HepG2 (cell line): ENCODE data around the gene STYXL1. TPM values are rescaled to one million over a fixed set of nuclear protein-coding genes. Genes with fewer than 3 reads are reported as not detected.
A peak's percentile ranks its signal among the peaks of the same experiment; 100 is the strongest.

Experiments
- ATAC-seq: fragments of 200-7000 bp; cut with Tn5 transposase; 3 replicates; pipeline ENCODE4 v1.9.1; 2020; ENCODE audit warnings: mild to moderate bottlenecking, moderate library complexity
- BruUV-seq: library from RNA; stranded (reverse); fragments of 400-500 nt; replicated peaks from 2 replicates; lab custom pipeline; 2021; lab: Mats Ljungman, UMichigan
- CTCF ChIA-PET: fragments of 300-600 bp; formaldehyde crosslinking; extraction: SDS; loops from one replicate; lab custom pipeline; 2021; ENCODE audit warnings: low total read pairs, inconsistent platforms, low intra/inter-chr PET ratio; lab: Yijun Ruan, JAX
- POLR2A ChIA-PET: fragments of 350-600 bp; sonication (Branson Sonifier 250); formaldehyde crosslinking; loops from one replicate; lab custom pipeline; 2020; ENCODE audit warnings: antibody characterized with exemption, inconsistent platforms; lab: Yijun Ruan, JAX
- DNase-seq: peaks from one replicate; pipeline ENCODE4 v3.0.0-alpha.2; 2015; ENCODE audit warnings: low spot score
- FAIRE-seq: peaks from 3 replicates; lab custom pipeline; 2011; peaks lifted over from hg19 to GRCh38; lab: Jason Lieb, UNC
- H2AFZ ChIP-seq: one replicate; pipeline ENCODE4 v1.6.1; 2011; ENCODE audit warnings: low read length, inconsistent platforms
- H3K27ac ChIP-seq: fragments of 300-600 bp; 3 replicates; pipeline ENCODE4 v1.8.0; 2011; ENCODE audit warnings: mixed run types, mild to moderate bottlenecking, mixed read lengths, low read length, inconsistent platforms; ENCODE audit not compliant: insufficient read depth; ENCODE audit errors: extremely low read length
- H3K27me3 ChIP-seq, 2 experiments: fragments of 200-600 bp in 1 of 2; 2 replicates in 1 of 2; 3 replicates in 1 of 2; pipeline versions ENCODE4 v1.6.0 to v1.8.0; 2011; ENCODE audit warnings: low read length in 2 of 2, mild to moderate bottlenecking in 2 of 2, moderate library complexity in 2 of 2, inconsistent platforms in 1 of 2; ENCODE audit not compliant: insufficient read depth in 2 of 2, control insufficient read depth in 1 of 2
- H3K36me3 ChIP-seq, 2 experiments: fragments of 200-600 bp in 1 of 2; replicated peaks in 1 of 2; 2 replicates in 1 of 2; 3 replicates in 1 of 2; pipeline versions ENCODE4 v1.5.1 to v1.8.0; 2011; ENCODE audit warnings: low read length in 2 of 2, inconsistent platforms in 1 of 2; ENCODE audit not compliant: insufficient read depth in 2 of 2, control insufficient read depth in 1 of 2
- H3K4me1 ChIP-seq: 2 replicates; pipeline ENCODE4 v1.5.1; 2012; ENCODE audit warnings: low read length, inconsistent platforms; ENCODE audit not compliant: insufficient read depth
- H3K4me2 ChIP-seq: 2 replicates; pipeline ENCODE4 v1.6.0; 2011; ENCODE audit warnings: low read depth, low read length, inconsistent platforms
- H3K4me3 ChIP-seq, 3 experiments: fragments of 200-600 bp in 1 of 3; sonication (generic), shearing (Covaris generic) in 1 of 3; replicated peaks in 1 of 3; 2 replicates each; pipeline ENCODE4 v1.5.1; 2011 to 2016; ENCODE audit warnings: low read length in 3 of 3, inconsistent platforms in 2 of 3, low read depth in 2 of 3, mild to moderate bottlenecking in 2 of 3, control low read depth in 1 of 3, mixed read lengths in 1 of 3; ENCODE audit not compliant: insufficient read depth in 1 of 3
- H3K79me2 ChIP-seq: one replicate; pipeline ENCODE4 v1.6.1; 2011; ENCODE audit warnings: low read length, inconsistent platforms; ENCODE audit not compliant: insufficient read depth
- H3K9ac ChIP-seq: 2 replicates; pipeline ENCODE4 v1.6.0; 2011; ENCODE audit warnings: mild to moderate bottlenecking, low read depth, low read length, inconsistent platforms; ENCODE audit not compliant: insufficient read depth
- H3K9me3 ChIP-seq: 2 replicates; pipeline ENCODE4 v1.5.1; 2012; ENCODE audit warnings: mild to moderate bottlenecking, low read length
- H4K20me1 ChIP-seq: 2 replicates; pipeline ENCODE4 v1.6.0; 2011; ENCODE audit warnings: inconsistent platforms, mild to moderate bottlenecking, low read length, moderate library complexity; ENCODE audit not compliant: insufficient read depth
- ASH2L ChIP-seq: fragments of 300-600, 200-600 bp; sonication (generic); IDR thresholded peaks from 2 replicates; pipeline ENCODE4 v1.7.0; 2017; ENCODE audit warnings: low read depth, mild to moderate bottlenecking, moderate library complexity, mixed read lengths, low read length; ENCODE audit not compliant: insufficient read length
- REST ChIP-seq, 2 experiments: IDR thresholded peaks; 2 replicates each; pipeline ENCODE4 v1.6.1; 2011 to 2012; ENCODE audit warnings: low read length in 2 of 2, borderline replicate concordance in 1 of 2, low read depth in 1 of 2, mild to moderate bottlenecking in 1 of 2, moderate library complexity in 1 of 2
- SOX5 ChIP-seq: IDR thresholded peaks from 2 replicates; pipeline ENCODE4 v1.6.1; 2016; ENCODE audit warnings: borderline replicate concordance
- TFDP2 ChIP-seq: sonication (generic); formaldehyde crosslinking; IDR thresholded peaks from 2 replicates; pipeline ENCODE4 v1.4.0; 2020; ENCODE audit warnings: missing genetic modification reagents
- ZNF446 ChIP-seq: sonication (generic); formaldehyde crosslinking; IDR thresholded peaks from 2 replicates; pipeline ENCODE4 v1.5.0; 2020; ENCODE audit warnings: mild to moderate bottlenecking, missing genetic modification reagents
- ZNF646 ChIP-seq: sonication (generic); formaldehyde crosslinking; IDR thresholded peaks from 2 replicates; pipeline ENCODE4 v1.9.0; 2021; ENCODE audit warnings: mild to moderate bottlenecking, missing genetic modification reagents
- WGBS: methylation state at CpG from one replicate; pipeline ENCODE4 v1.1.6; 2017; ENCODE audit warnings: low lambda C conversion rate; 5-methylcytosine and 5-hydroxymethylcytosine counted together
- in situ Hi-C: cut with HindIII; loops from 2 replicates; pipeline ENCODE4 v1.10.0; 2017; ENCODE audit warnings: low pct_unique_long_range_greater_than_20kb; ENCODE audit not compliant: extremely low pct_ligation_motif_present
- intact Hi-C: fragments of 100-400 bp; cut with micrococcal nuclease; formaldehyde crosslinking; loops from one replicate; pipeline ENCODE4 v1.10.0; 2022; ENCODE audit not compliant: unreplicated experiment
- polyA plus RNA-seq, 8 experiments: library from polyadenylated mRNA; depleted of rRNA in 3 of 8; stranded (reverse) in 7 of 8; unstranded in 1 of 8; fragments of >200 nt; fragmentation: Illumina TruSeq in 4 of 8; extraction: Trizol in 4 of 8; gene quantifications; 2 replicates each; pipeline versions ENCODE4 v1.2.1 to v1.2.3, GENCODE V29; 2011 to 2016; ENCODE audit warnings: low read depth in 4 of 8, missing spikeins in 1 of 8, mixed read lengths in 1 of 8; ENCODE audit not compliant: insufficient read depth in 1 of 8
- total RNA-seq, 5 experiments: library from RNA; depleted of rRNA; stranded (reverse); fragments of >200 nt; fragmentation: Illumina TruSeq; extraction: Trizol; gene quantifications; 2 replicates each; pipeline ENCODE4 v1.2.3, GENCODE V29; 2016; ENCODE audit warnings: low read depth in 1 of 5

STYXL1 gene
- total and polyA plus RNA-seq, 2 of the 13 experiments (the other 11 are each of a cell fraction or from before 2014, with no cell fraction given) = 23.9 to 38.3 TPM

GRCh38 chr7:75994388-75995051, 53.3 kb downstream of the STYXL1 start, which contains the start of gene TMEM120A (continued):
- TF ChIP-seq ZNF646 (CRISPR knock-in tag) = no peak

GRCh38 chr7:75993689-75994387, 54.0 kb downstream of the STYXL1 start:
- ATAC-seq (peak; percentile 73), FAIRE-seq (peak; percentile 68), DNase-seq (peak; percentile 90)
- CTCF ChIA-PET = no interaction called here
- 0% methylated on average over 11 of the region's 40 CpGs for WGBS
- Histone ChIP-seq H3K27me3 (no peaks in the 10 kb centered on the region), H3K4me2 (peak overlapping the region; percentile 84), H3K36me3 (peaks cover 0 to 11% of the 10 kb centered on the region in 2 experiments; a peak in 2 of 5 replicates), H3K79me2 (peaks cover 2% of the 10 kb centered on the region), H4K20me1 (no peaks in the 10 kb centered on the region), H3K9me3 (no peaks in the 10 kb centered on the region), H3K27ac (peak overlapping the region; percentile 97), H3K4me1 (peaks cover 38% of the 10 kb centered on the region), H2AFZ (no peak overlapping the region), H3K9ac (peak overlapping the region; percentile 87), H3K4me3 (peak overlapping the region; percentile 88 to 98 (median 91))
- no TSS peak for BruUV-seq
- intact Hi-C loops = loop anchor here (2.0 kb wide), 1 partner anchor 73 kb away; no protein-coding TSS in a partner anchor
- POLR2A ChIA-PET = interaction anchor here (0.7 to 2.9 kb wide), 15 partner anchors 9 to 127 kb away, joined by 3 to 26 read pairs (median 5); partner anchors contain the start of genes MDH2, POR and STYXL1
- in situ Hi-C loops = no loop called here
- TF ChIP-seq TFDP2 (CRISPR knock-in tag) (peak; percentile 44; the same call in 1 of the 2 replicates), SOX5 (peak; percentile 56; the same call in 1 of the 2 replicates), ASH2L (peak; percentile 28), ZNF446 (no peak), REST (IDR thresholded peaks at IDR 0.05; ENCODE audit: borderline replicate concordance in 1 of 2, low read depth in 1 of 2, low read length in 2 of 2) (peak in 1 of 2 experiments; percentile 29; a peak in 1 of 4 replicates)
